Measurements from ENCODE around the gene RBM23.

The RBM23 gene

DNA sequence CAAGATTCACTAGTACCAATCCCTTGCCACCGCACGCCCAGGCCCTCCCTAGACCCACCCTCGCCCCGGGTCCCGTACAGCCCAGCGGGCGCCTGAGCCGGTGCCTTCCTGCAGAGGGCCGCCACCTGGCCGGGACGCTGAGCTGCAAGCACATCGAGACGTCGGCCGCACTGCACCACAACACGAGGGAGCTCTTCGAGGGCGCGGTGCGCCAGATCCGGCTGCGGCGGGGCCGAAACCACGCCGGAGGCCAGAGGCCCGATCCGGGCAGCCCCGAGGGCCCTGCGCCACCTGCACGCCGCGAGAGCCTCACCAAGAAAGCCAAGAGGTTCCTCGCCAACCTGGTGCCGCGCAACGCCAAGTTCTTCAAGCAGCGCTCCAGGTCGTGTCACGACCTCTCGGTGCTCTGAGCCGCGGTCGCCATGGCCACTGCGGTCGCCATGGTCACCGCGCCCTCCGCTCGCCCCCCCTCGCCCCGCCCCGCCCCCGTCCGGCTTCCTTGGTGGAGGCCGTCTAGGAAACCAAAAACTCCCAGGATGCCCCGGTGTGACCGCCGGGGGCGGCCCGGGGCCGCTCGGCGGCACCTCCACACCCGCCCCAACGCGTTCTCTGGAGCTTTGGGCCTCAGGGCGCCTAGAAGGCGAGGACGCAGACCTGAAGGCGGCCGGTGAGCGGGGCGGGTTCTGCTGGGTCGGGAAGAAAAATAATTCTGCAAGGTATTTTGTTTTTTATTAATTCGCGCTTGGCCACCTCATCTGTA, 32.3 kb downstream of the RBM23 start:
- DNase-seq (ENCODE audit: low read depth in 2 of 3, low spot score in 2 of 3): peak; percentile 36 to 53 (median 40)

DNA sequence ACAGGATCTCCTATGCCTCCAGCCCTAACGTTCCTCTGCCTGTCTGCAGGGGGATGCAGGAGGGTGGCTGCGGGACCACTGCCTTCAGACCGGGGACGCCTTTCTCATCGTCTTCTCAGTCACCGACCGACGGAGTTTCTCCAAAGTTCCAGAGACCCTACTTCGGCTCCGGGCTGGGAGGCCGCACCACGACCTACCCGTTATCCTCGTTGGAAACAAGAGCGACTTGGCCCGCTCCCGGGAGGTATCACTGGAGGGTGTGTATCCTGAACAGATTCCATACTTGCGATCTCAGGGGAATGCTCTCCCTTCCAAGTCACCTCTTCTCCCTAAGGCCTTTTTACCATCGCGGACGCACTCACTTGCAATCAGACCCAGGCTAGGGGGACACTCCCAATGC, 33.0 kb downstream of the RBM23 start:
- no peak for DNase-seq (ENCODE audit: low read depth in 2 of 3, low spot score in 2 of 3)

DNA sequence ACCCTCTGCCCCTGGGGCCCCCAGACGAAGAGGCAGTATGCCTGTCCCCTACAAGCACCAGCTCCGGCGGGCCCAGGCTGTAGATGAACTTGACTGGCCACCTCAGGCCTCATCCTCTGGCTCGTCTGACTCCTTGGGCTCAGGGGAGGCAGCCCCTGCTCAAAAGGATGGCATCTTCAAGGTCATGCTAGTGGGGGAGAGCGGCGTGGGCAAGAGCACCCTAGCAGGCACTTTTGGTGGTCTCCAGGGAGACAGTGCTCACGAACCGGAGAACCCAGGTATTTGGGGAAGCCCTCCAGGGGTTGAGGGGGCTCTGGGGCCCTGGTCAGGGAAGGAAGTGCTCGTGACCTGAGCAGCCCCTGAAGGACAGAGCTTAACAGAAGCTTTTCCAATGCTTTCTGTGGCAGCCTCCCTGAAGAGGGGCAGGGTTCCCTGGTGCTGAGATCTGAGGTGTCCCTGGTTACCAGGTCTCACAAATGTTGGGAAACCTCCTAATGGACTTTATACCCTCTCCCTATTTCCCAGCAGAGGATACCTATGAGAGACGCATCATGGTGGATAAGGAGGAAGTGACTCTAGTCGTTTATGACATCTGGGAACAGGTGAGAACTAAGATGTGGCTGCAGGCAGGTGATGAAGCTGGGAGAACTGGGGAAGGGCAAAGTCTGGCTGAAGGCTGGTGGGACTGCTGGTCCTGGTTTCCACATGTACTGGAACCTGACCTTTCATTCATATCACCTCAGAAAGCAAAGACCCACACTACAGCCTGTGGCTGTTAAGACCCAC, 34.0 kb downstream of the RBM23 start:
- DNase-seq (ENCODE audit: low read depth in 2 of 3, low spot score in 2 of 3): no peak

DNA sequence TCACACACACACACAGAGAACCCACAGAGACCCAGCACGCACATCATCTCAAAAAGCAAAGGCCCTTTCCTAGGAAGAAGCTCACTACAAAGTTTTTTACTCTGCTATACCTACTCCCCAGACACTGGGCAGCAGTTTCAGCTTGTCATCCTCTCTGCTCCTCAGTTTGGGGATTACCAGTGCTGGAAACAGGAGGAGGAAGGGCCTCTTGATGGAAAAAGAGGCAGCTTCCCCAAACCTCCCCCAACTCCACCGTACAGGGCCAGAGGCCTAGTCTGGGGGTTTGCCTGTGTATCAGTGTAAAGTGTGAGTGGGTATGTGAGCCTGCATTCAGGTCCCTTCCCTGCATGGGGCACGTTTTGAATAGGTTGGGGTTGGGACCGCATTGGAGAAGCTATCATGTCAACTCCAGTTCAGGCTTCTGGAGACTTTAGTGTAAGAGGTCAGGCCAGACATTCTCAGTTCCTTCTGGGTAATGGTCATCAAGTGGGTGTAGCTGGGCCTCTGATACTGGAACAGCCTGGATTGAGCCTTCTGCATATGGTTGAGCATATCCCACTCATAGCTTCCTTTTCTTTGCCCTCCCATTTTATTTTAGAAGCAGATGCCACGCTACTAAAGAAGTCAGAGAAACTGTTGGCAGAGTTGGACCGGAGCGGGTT, 34.7 kb downstream of the RBM23 start:
- DNase-seq (ENCODE audit: low read depth in 2 of 3, low spot score in 2 of 3): no peak

DNA sequence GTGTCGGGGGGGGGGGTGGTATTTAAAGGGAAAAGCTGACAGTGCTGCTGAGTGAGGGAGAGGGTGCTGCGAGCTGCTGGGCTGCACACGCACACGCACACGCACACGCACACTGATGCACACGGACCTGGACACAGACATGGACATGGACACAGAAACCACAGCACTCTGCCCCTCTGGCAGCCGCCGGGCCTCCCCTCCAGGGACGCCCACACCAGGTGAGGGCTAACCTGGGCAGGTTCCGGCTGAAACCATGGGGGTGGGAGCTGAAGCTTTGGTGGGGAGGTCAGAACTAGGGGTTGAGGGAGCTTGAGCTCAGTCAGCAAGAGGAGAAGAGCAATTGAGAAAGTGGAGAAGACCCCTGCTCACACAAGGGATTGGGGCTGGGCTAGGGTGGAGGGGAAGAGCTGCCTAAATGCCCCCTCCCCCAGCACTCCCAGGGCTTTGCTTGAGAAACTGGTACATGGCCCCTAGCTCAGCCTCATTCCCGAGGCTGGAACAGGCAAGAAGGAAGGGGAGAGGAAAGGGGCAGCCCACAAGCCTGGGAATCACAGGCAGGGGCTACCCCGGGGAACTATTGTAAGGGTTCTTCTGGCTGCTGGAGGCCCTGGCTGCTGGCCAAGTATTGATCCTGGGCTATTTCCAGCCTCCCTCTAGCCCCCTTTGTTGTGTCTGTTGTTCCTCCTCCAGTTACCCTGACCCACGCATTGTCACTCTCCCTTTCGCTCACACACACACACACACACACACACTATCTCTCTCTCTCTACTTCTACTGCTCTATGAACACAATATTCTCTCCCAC, 35.6 kb downstream of the RBM23 start, which contains the start of gene REM2:
TSS of gene REM2 (plus strand) at position 50 of the 804 bp plus-strand sequence. CDS start at position 116, 66 bp downstream.
- DNase-seq (ENCODE audit: low read depth in 2 of 3, low spot score in 2 of 3): no peak

DNA sequence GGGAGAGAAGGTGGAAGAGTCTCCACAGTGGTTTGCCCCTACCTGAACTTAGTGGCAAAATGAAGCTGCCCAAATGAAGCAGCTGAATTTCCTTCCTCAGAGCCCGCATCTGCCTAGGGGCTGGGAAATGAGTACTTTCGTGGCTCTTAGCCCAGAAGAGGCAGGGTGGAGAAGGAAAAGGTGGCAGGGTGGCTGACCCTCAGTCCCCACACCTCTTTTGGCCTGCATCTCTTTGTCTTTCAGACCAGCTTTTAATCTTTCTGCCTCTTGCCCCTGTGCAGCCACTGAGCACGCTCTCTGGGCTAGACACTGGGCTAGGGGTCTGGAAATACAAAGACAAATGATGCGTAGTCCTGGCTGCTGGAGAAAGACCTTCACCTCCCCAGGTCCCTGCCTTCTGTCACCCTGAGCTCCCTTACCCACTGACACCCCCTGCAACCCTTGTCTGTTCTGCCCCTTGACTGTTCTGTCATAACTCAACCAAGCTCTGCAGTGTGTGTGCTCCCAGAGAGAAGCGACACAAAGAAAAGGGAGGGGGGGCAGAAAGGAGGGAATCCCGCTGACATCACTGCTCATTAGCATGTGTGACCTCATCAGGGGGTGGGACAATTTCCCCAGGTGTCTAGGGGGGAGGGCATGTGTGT, 36.3 kb downstream of the RBM23 start:
- no peak for DNase-seq (ENCODE audit: low read depth in 2 of 3, low spot score in 2 of 3)

DNA sequence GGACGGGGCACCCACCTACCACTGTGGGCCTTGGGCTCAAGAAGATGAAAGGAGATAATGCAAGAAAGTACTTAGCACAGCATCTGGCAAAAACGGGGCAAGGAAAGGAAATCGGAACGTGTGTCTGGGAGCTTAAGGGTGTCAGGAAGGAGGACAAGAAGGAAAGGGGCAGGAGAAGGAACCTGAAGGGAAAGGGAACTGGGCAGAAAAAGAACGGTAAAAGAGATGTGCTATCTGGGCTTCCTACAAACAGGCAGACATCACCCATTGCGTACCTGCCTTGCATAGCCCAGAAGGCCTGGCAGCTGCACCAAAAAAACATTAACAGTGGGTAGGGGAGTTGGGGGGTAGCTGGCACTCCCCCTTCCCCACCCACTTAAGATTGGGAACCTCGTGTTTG, 36.9 kb downstream of the RBM23 start:
- no peak for DNase-seq (ENCODE audit: low read depth in 2 of 3, low spot score in 2 of 3)

DNA sequence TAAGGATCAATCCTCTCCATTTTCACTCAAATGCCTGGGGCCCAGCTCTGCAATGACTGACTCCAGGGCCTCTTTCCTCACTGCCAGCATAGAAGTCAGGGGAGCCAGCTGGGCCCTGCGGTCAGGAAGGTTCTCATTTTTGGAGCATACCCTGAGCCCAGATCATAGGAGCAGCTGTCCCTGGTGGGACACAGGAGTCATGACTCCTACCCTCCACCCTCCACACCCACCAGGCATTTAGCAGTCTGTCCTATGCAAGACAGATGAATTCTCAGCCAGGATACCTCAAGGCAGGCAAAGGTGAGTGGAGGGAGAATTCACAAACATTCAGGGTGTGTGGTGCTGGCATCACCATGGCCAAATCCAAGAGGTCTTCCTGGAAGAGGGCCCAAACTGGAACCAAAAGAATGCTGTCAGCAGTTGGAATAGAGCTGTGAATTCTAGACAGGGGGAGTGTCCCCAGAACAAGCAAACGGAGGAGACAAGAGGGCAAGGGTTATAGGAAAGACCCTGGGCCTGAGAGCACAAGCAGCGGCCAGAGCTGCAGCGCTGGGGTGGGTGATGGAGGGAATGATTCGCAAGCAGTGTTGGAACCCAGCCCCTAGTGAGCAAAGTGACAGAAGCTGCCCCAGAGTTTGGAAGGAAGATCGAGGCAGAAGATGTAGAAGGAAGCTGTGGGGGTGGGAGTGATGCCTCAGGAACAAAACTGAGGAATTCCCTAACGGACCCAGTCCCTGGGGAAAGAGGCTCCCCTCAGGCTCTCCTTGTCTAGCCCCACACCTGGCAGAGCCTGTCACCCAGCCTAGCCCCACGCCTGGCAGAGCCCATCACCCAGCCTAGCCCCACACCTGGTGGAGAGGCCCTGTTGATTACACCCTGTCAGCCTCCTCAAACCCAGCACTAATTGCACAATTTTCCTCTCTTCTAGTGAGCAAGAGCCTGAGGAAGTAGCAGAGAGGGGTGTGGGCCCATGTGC, 40.4 kb downstream of the RBM23 start:
- no peak for DNase-seq (ENCODE audit: low read depth in 2 of 3, low spot score in 2 of 3)

DNA sequence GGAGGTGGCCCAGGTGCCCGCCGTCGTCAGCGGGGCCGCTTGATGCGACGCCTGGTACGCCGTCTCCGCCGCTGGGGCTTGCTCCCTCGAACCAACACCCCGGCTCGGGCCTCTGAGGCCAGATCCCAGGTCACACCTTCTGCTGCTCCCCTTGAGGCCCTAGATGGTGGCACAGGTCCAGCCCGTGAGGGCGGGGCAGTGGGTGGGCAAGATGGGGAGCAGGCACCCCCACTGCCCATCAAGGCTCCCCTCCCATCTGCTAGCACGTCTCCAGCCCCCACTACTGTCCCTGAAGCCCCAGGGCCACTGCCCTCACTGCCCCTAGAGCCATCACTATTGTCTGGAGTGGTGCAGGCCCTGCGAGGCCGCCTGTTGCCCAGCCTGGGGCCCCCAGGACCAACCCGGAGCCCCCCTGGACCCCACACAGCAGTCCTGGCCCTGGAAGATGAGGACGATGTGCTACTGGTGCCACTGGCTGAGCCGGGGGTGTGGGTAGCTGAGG, 41.9 kb downstream of the RBM23 start:
- no peak for DNase-seq (ENCODE audit: low read depth in 2 of 3, low spot score in 2 of 3)

DNA sequence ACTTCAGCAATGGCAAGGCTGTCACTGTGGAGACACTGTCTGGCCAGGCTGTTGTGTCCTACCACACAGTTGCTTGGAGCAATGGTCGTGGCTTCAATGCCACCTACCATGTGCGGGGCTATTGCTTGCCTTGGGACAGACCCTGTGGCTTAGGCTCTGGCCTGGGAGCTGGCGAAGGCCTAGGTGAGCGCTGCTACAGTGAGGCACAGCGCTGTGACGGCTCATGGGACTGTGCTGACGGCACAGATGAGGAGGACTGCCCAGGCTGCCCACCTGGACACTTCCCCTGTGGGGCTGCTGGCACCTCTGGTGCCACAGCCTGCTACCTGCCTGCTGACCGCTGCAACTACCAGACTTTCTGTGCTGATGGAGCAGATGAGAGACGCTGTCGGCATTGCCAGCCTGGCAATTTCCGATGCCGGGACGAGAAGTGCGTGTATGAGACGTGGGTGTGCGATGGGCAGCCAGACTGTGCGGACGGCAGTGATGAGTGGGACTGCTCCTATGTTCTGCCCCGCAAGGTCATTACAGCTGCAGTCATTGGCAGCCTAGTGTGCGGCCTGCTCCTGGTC, 43.1 kb downstream of the RBM23 start:
- no peak for DNase-seq (ENCODE audit: low read depth in 2 of 3, low spot score in 2 of 3)

DNA sequence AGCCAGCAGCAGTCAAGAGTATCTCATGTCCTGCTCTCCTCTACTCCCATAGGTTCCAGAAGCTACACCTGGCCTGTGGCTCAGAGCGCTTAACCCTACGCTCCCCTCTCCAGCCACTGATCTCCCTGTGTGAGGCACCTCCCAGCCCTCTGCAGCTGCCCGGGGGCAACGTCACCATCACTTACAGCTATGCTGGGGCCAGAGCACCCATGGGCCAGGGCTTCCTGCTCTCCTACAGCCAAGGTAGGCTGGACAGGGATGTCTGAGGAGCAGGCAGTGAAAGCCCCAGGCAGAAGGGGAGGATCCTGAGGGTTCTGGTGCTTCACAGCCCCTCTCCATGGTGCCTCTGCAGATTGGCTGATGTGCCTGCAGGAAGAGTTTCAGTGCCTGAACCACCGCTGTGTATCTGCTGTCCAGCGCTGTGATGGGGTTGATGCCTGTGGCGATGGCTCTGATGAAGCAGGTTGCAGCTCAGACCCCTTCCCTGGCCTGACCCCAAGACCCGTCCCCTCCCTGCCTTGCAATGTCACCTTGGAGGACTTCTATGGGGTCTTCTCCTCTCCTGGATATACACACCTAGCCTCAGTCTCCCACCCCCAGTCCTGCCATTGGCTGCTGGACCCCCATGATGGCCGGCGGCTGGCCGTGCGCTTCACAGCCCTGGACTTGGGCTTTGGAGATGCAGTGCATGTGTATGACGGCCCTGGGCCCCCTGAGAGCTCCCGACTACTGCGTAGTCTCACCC, 43.8 kb downstream of the RBM23 start:
- no peak for DNase-seq (ENCODE audit: low read depth in 2 of 3, low spot score in 2 of 3)

DNA sequence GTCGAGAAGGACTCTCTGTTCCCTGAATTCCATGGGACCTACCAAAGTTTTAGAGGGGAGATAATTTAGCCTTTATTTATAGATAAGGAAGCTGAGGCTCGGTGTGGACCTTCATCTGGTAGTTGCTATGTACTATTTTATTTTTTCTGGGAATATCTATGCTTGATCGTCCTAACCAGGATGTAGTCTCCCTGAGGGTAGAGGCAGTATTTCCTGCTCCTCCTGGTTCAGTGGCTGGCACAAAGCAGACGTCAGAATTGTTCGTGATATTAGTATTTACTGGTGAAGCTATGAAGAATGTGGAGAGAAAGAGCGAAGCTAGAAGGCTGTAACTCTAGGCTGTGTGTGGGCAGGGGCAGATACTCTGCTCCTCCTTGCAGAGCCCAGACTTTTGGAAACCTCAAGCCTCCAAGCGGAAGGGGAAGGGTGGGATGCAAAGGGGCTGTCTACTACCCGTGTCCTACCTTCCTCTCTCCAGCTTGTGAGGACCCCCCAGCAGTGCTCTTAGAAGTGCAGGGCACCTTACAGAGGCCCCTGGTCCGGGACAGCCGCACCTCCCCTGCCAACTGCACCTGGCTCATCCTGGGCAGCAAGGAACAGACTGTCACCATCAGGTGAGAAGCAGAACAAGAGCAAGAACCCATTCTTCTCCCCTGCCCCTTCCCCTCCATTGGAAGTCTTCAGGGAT, 46.0 kb downstream of the RBM23 start:
- DNase-seq (ENCODE audit: low read depth in 2 of 3, low spot score in 2 of 3): no peak

DNA sequence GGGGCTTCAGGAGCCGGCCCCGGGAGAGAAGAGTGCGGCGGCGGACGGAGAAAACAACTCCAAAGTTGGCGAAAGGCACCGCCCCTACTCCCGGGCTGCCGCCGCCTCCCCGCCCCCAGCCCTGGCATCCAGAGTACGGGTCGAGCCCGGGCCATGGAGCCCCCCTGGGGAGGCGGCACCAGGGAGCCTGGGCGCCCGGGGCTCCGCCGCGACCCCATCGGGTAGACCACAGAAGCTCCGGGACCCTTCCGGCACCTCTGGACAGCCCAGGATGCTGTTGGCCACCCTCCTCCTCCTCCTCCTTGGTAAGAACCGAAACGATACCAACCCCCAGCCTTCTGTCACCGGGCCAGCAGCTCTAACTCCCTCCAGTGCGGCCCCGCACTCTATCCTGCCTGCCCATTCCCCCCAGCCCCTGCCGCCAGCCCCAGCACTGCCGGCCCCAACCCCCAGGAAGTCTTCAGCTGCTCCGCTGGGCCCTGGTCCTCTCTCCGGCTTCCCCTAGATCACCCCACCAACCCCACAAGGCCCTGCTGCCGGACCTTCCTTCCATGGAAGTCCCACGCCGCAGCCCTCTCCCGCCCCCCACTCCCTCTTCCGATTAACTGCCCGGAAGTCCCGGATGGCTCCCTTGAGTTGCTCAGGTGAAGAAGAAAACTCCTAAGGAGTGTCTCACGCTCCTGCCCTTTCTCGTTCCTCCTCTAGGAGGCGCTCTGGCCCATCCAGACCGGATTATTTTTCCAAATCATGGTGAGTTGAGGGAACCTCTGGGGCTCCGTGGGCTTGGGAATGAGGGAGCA, 46.7 kb downstream of the RBM23 start:
- peak; percentile 43 to 64 (median 55) for DNase-seq (ENCODE audit: low read depth in 2 of 3, low spot score in 2 of 3)

DNA sequence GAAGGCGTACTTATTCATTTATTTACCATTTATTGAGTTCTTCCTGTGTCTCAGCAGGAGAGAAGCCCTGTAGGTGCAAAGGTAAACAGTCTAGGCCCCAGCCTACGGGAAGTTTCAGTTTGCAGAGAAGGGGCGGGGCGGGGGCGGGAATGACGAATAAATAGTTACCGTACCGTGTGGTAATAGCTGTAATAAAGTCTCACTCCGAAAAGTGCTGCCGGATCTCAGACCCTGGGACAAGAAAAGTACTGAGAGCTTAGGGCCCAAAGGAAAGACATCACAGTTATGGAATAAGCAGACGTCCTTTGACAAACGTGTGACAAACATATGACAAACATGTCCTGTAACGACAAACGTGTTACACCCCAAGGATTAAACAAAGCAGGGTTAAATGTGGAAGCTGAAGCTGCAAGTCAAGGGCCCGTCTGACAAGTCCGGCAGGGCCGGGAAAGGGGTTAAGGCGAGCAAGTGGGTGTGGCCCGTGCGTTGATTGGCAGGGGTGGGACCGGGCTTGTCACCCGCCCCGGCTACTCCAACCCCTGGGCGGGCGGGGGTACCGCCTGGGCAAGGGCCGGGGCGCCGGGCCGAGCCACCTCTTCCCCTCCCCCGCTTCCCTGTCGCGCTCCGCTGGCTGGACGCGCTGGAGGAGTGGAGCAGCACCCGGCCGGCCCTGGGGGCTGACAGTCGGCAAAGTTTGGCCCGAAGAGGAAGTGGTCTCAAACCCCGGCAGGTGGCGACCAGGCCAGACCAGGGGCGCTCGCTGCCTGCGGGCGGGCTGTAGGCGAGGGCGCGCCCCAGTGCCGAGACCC, 47.5 kb downstream of the RBM23 start, which contains the start of gene LRP10:
TSS of gene LRP10 (plus strand) at position 517 of the 809 bp plus-strand sequence. CDS start 564 bp downstream, outside the sequence.
- peak; percentile 42 to 57 (median 54) for DNase-seq (ENCODE audit: low read depth in 2 of 3, low spot score in 2 of 3)

DNA sequence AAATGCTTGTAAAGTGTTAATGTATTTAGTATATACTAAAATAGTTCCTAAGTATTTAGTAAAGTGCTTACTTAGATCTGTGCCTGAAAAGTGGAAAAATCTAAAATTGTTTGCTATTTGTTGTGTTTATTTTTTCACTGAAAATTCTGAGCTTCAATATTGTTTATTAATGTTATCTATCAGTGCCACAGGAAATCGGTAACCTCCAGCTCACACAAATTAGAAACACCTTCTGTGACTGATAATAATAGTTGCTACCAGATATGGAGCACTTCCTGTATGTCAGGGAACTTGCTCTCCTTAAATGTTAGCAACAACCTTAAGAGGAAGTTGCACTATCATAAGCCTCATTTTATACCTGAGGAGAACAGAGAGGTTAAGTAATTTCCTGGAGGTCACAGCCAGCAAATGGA, 48.1 kb downstream of the RBM23 start:
- DNase-seq (ENCODE audit: low read depth in 2 of 3, low spot score in 2 of 3): no peak

DNA sequence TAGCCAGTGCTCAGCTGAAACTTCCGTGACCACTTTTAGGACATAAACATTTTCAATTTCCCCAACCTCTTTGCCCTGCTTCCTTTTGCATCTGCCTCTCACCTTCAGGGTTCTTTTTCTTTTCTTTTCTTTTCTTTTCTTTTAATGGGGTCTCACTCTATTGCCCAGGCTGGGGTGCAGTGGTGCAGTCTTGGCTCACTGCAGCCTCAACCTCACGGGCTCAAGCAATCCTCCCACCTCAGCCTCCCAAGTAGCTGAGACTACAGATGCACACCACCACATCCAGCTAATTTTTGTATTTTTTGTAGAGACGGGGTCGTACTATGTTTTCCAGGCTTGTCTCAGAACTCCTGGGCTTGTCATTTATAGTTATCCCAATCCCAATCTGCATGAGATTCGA, 52.1 kb downstream of the RBM23 start:
- DNase-seq (ENCODE audit: low read depth in 2 of 3, low spot score in 2 of 3): no peak
